Stimulated activated CD4-positive, alpha-beta T cell treated with anti-CD3 and anti-CD28 coated beads, Interleukin-2, amount 100 ng/mL, for 24 hours (primary cell): ENCODE data around the gene F2RL1.
A peak's percentile ranks its signal among the peaks of the same experiment; 100 is the strongest.
"Not testable (repeated sequence)": the region's sequence is repeated elsewhere in the genome, so short reads cannot be mapped to it uniquely, and the experiment has no call there.

Experiments used
- DNase-seq, 2 donors: peaks; one replicate each; pipeline ENCODE4 v3.0.0-alpha.2; 2020

Gene F2RL1

DNA sequence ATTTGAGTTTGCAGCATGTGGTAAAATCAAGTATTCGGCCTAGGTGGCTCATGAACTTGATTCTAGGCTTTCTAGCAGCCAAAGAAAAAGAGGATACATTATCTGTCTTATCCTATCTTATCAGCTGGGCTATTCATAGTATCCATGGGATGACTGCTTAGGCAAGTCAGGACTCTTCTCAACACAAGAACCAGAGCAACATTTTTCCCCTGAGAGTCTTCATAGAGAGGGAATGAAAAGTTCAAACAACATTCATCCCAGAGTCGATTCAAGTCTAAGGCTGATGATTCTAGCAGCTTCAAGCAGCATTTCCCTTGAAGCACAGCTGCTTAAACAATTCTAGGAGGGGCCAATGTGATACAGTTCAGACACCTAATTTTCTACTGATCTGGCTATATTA is 33.9 kb downstream of the F2RL1 start:
- no peak for DNase-seq

DNA sequence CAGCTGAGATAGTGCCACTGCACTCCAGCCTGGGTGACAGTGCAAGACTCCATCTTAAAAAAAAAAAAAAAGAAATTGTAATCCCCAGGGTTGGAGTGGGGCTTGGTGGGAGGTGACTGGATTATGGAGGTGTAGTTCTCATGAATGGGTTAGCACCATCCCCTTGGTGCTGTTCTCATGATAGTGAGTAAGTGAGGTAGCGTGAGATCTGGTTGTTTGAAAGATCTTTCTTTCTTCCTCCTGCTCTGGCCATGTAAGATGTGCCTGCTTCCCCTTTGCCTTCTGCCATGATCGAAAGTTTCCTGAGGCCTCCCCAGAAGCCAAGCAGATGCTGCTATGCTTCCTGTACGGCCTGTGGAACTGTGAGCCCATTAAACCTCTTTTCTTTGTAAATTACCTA is 34.9 kb downstream of the F2RL1 start:
- not testable (repeated sequence) for DNase-seq

DNA sequence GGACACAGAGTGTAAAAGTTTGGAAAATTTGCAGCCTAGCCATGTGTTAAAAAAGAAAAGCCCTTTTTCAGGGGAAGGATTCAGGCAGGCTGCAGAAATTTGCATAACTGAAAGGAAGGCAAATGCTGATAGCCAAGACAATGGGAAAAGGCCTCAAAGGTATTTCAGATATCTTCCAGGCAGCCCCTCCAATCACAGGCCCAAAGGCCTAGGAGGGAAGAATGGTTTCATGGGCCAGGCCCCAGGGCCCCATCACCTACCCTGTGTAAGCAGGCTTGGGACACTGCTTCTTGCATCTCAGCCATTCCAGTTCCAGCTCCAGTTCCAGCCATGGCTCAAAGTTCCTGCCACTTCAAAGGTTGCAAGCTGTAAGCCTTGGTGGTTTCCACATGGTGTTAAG is 35.8 kb downstream of the F2RL1 start:
- no peak for DNase-seq

DNA sequence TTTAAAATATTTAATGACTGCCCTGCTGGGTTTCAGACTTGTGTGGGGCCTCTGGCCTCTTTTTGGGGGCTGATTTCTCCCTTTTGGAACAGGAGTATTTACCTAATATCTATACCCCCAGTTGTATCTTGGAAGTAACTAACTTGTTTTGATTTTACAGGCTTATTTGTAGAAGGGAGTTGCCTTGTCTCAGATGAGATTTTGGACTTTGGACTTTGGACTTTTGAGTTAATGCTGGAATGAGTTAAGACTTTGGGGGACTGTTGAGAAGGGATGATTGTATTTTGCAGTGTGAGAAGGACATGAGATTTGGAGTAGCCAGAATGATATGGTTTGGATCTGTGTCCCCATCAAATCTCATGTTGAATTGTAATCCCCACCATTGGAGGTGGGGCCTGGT is 36.7 kb downstream of the F2RL1 start:
- not testable (repeated sequence) for DNase-seq

DNA sequence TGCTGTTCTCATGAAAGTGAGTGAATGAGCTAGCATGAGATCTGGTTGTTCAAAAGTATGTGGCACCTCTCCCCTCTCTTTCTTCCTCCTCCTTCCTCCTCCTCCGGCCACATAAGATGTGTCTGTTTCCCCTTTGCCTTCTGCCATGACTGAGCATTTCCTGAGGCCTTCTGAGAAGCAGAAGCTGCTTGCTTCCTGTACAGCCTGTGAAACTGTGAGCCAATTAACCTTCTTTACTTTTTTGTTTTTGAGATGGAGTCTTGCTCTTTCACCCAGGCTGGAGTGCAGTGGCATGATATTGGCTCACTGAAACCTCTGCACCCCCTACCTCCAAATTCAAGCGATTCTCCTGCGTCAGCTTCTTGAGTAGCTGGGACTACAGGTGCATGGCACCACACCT is 37.1 kb downstream of the F2RL1 start:
- peak; percentile 9 to 27 for DNase-seq

DNA sequence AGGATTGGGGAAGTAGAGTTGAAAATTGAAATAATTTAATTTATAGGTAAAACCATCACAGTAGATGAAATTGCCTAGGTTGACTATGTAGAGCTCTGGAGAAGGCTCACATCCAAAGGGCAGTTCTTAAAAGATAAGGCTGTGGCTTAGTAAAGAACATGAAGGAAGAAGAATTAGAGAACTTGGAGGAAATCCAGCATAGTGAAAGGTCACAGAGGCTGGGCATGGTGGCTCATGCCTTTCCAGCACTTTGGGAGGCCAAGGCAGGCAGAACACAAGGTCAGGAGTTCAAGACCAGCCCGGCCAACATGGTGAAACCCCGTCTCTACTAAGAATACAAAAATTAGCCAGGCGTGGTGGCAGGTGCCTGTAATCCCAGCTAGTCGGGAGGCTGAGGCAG is 38.0 kb downstream of the F2RL1 start:
- not testable (repeated sequence) for DNase-seq

DNA sequence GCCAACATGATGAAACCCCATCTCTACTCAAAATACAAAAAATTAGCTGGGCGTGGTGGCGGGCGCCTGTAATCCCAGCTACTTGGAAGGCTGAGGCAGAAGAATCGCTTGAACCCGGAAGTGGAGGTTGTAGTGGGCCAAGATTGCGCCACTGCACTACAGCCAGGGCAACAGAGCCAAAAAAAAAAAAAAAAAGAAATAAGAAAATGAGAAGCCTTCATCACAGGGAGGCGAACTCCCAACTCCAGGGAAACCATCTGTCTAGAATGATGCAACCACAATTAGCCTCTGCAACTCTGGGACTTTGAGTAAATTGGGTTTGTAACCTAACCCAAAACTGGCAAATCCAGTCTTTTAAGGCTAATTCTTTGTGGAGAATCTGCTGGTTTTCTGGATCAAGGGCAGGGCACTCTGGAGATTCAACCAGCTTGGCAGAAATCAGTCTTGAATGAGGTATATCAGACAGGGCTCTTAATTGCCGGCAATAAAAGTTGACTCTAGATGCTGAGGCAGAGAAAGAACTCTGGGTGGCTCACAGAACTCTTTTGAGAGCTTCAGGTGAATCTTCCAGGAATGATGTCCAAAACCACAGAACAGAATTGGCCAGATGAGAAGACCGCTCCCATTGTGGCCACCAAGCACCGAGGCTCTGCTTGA is 40.9 kb downstream of the F2RL1 start:
- no peak for DNase-seq

DNA sequence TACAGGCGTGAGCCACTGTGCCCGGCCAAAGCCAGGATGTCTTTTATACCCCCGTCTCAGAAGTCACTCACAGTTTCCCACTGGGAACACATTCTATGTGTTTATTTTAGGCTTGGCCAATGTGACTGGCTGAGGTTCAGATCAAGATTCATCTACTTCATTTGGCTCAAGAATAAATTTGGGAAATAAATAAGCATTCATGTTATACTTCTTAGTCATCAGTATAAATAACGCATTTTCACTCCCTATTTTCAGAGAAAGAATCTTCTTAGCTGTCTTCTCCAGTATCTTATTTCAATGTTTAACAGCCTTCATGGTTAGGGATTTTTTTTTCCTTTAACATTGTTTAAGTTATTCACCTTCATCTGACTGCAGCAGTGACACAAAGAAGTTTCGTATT is 42.8 kb downstream of the F2RL1 start:
- no peak for DNase-seq

DNA sequence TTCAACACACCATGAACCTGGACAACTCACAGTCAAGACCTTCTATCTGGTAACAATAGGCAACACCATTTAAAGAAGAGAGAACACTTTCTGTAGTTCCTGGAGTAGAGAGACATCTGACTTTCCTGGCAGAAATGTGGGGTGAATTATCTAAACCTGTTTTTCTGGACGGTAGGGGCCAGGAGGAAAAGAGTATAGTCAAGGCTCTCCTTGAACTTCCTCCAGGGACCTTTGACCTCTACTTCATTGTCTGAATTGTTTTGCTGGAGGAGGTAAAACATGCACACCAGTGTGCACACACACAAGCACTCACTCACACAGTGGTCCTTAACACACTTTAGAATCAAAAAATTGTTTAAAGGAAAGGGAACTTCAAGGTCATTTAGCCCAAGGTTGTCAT is 44.2 kb downstream of the F2RL1 start:
- DNase-seq: no peak

DNA sequence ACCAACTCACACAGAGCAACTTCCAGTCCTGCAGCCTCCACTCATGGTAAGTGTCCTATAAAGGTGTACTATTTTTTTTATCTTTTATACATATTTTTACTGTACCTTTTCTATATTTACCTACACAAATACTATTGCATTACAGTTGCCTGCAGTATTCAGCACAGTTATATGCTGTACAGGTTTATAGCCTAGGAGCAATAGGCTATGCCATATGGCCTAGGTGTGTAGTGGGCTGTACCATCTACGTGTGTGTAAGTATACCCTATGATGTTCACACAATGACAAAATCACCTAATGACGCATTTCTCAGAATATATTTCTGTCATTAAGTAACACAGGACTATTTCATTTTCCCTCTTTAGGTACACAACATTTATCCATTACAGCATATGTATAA is 47.7 kb downstream of the F2RL1 start:
- DNase-seq: no peak

DNA sequence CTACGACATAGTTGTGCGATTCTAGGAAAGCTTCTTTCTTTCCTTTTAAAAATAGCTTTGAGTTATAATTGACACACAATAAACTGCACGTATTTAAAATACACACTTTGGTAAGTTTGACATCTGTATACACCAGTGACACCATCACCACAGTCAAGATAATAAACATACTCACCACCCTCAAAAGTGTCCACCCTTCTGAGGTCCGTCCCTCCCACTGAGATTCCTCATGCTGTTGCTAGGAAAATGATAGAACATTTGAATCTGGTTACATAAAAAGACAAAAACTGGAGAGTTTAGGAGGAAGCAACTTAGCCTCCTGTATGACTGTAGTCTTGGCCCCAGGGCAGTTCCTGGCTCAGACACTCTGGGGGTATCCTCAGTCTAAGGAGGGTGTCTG is 48.2 kb downstream of the F2RL1 start:
- DNase-seq: no peak

DNA sequence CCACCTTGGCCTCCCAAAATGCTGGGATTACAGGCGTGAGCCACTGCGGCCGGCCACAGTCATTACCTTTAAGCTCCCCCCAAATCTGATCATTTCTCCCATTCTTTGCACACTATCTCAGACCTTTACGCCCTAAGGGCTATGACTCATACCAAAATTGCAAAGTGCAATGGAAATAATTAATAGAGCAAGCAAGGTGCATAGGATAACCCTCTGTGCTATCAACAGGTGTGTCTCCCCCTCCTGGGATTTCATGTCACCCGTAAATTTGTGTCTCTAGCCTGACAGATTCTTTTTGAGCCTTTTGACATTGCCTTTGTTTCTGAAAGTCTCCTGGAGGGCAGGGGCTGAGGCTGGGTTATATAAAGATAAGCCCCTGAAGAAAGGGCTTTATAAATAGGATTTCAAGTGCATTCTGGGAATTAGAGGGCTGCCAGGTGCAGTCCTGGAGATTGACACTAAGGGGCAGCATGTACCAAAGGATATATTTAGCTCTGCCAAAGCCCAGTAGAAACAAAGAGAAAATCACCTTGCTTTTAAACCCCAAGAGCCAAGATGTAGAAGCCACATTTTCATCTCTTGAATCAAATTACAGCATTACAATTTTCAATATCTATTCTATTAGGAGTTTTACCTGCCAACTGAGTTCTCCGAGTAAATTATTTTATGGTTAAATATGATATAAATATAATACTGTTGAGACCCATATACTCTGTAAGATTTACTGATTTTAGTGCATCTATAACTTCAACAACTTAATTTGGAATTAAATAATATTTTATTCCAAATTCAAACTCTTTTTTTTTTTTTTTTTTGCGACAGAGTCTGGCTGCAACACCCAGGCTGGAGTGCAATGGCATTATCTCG is 49.2 kb downstream of the F2RL1 start:
- DNase-seq: peak; percentile 69 to 72

DNA sequence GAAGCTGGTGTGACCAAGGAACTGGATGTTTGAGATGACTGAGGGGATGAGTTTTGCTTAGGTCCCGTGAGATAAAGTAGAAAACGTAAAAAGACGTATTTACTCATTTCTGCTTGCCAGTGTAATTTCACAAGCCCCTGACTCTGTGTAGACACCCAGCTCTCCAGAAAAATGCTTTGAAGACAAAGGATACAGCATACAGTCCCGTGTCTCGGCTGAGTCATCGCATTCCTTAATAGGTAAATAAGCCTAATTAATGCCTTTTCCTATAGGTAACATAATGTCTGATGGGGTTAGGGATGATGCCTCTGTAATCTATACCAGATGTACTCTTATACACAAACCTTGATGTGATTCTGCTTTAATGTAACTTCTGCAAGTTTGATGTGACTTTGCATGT is 51.2 kb downstream of the F2RL1 start:
- no peak for DNase-seq

DNA sequence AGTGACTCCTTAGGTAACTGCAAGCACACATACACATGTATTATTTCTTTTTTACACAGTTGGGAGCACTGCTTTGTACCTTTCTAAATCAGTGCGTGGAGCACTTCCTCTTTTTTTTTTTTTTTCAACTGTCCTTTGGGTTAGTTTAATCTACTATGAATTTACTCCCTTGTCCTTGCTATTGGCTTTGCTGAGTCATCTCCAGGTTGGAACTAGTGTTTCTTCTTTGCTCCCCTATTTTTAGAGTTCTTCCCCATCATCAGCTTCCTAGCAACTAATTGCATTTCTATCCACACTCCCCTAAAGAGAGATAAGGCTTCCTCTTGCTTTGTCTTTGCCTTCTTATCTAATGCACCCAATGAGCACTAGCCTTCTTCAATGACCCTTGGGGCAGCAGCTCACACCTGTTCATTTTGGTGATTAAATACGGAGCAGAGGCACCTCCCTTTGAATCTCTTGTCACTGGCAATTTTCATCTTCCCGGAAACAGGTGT is 55.3 kb downstream of the F2RL1 start:
- no peak for DNase-seq
